ENCODE data around the gene CACNG4.

GRCh38 chr17:67021743-67022450, 57.4 kb downstream of the CACNG4 start:
- TF ChIP-seq JUNB (IDR thresholded peaks at IDR 0.05; ENCODE audit: unreplicated experiment): no peak
- no peak for TF ChIP-seq CTCF (conservative IDR thresholded peaks at IDR 0.05; ENCODE audit: low read depth in 2 of 2)

Measured in GM23338 (cell line).